SU-DHL-6 (cell line): Measurements from ENCODE around the gene CTNNA2.

Experiments used
- H2AFZ ChIP-seq: fragments of 200-600 bp; sonication (generic); 2 replicates; pipeline ENCODE4 v1.6.1; 2014; ENCODE audit warnings: low read depth, mild to moderate bottlenecking, moderate library complexity, mixed read lengths, antibody characterized with exemption, low read length; ENCODE audit not compliant: severe bottlenecking
- H3F3A ChIP-seq: fragments of 200-600 bp; shearing (Covaris generic); 2 replicates; pipeline ENCODE4 v1.6.0; 2016; ENCODE audit warnings: antibody characterized with exemption, mild to moderate bottlenecking; ENCODE audit not compliant: insufficient read depth
- H3K27ac ChIP-seq: fragments of 200-600 bp; sonication (generic); 2 replicates; pipeline ENCODE4 v1.5.1; 2016; ENCODE audit warnings: low read depth, mild to moderate bottlenecking, low read length, moderate library complexity, mixed read lengths
- H3K27me3 ChIP-seq: fragments of 200-600 bp; sonication (generic), shearing (Covaris generic); 2 replicates; pipeline ENCODE4 v1.6.0; 2014; ENCODE audit warnings: mild to moderate bottlenecking, low read length
- H3K36me3 ChIP-seq: fragments of 200-600 bp; sonication (generic); 2 replicates; pipeline ENCODE4 v1.6.1; 2014; ENCODE audit warnings: mild to moderate bottlenecking, low read length, mixed read lengths
- H3K4me2 ChIP-seq: fragments of 300-600, 200-600 bp; shearing (Covaris generic), sonication (generic); 2 replicates; pipeline ENCODE4 v1.6.0; 2014; ENCODE audit warnings: low read length, low read depth, mild to moderate bottlenecking; ENCODE audit not compliant: poor library complexity, severe bottlenecking
- H3K4me3 ChIP-seq: fragments of 200-600 bp; sonication (generic); 2 replicates; pipeline ENCODE4 v1.5.1; 2014; ENCODE audit warnings: antibody characterized with exemption, low read length, mild to moderate bottlenecking, mixed read lengths; ENCODE audit not compliant: insufficient read depth, poor library complexity, severe bottlenecking
- H3K79me2 ChIP-seq: fragments of 200-600 bp; sonication (generic); 2 replicates; pipeline ENCODE4 v1.6.1; 2014; ENCODE audit warnings: mild to moderate bottlenecking, low read length, moderate library complexity; ENCODE audit not compliant: insufficient read depth
- H3K9ac ChIP-seq: fragments of 200-600 bp; sonication (generic); 2 replicates; pipeline ENCODE4 v1.7.0; 2014; ENCODE audit warnings: mild to moderate bottlenecking, low read length
- H3K9me2 ChIP-seq: fragments of 200-600 bp; sonication (generic); replicated peaks from 2 replicates; pipeline ENCODE4 v1.6.1; 2014; ENCODE audit warnings: low read length; ENCODE audit not compliant: insufficient read depth
- H3K9me3 ChIP-seq: fragments of 200-600 bp; sonication (generic); 2 replicates; pipeline ENCODE4 v1.6.1; 2014; ENCODE audit warnings: low read length, mixed read lengths; ENCODE audit not compliant: insufficient read depth
- H4K20me1 ChIP-seq: fragments of 200-600 bp; sonication (generic); 2 replicates; pipeline ENCODE4 v1.6.1; 2014; ENCODE audit warnings: low read depth, mild to moderate bottlenecking, antibody characterized with exemption, low read length, moderate library complexity, mixed read lengths
- EZH2phosphoT487 ChIP-seq: fragments of 200-600 bp; sonication (generic), shearing (Covaris generic); conservative IDR thresholded peaks from 2 replicates; pipeline ENCODE4 v1.6.1; 2018; ENCODE audit warnings: mild to moderate bottlenecking, antibody characterized with exemption, low read length, moderate library complexity, mixed read lengths
- TF ChIP-seq, protein P1 (sequence below): fragments of 200-600 bp; sonication (generic); IDR thresholded peaks from one replicate; pipeline ENCODE4 v1.5.1; 2017; ENCODE audit warnings: antibody characterized with exemption, mild to moderate bottlenecking, low read length, moderate library complexity; ENCODE audit not compliant: insufficient read depth, poor library complexity, severe bottlenecking

The CTNNA2 gene

DNA sequence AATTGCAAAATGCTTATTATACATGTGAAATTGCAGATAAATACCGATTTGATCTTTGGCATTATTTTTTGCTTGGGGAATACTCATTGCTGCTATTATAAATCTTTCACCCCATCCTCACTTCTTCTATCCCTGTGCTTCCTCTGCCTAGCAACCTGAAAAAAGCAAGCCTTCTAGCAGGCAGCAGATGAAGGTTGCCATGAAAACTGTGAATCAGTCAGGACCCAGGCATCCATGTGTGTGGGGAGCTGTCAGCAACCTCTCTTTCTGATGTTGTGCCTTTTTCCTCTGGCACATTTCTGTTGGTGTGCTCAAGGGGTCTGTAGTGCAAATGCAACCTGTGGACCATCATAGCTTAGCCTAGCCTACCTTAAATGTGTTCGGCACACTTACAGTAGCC is 427.5 kb downstream of the CTNNA2 start:
- Histone ChIP-seq H2AFZ (no peak overlapping the region), H4K20me1 (no peaks in the 10 kb centered on the region), H3K36me3 (no peaks in the 10 kb centered on the region), H3K4me2 (no peak overlapping the region), H3K9me2 (no peaks in the 10 kb centered on the region), H3F3A (no peaks in the 10 kb centered on the region), H3K79me2 (no peaks in the 10 kb centered on the region), H3K9me3 (no peaks in the 10 kb centered on the region), H3K4me3 (no peak overlapping the region), H3K27me3 (no peaks in the 10 kb centered on the region), H3K27ac (no peak overlapping the region), H3K9ac (no peak overlapping the region)
- no peak for TF ChIP-seq EZH2phosphoT487
- TF ChIP-seq, protein P1, sequence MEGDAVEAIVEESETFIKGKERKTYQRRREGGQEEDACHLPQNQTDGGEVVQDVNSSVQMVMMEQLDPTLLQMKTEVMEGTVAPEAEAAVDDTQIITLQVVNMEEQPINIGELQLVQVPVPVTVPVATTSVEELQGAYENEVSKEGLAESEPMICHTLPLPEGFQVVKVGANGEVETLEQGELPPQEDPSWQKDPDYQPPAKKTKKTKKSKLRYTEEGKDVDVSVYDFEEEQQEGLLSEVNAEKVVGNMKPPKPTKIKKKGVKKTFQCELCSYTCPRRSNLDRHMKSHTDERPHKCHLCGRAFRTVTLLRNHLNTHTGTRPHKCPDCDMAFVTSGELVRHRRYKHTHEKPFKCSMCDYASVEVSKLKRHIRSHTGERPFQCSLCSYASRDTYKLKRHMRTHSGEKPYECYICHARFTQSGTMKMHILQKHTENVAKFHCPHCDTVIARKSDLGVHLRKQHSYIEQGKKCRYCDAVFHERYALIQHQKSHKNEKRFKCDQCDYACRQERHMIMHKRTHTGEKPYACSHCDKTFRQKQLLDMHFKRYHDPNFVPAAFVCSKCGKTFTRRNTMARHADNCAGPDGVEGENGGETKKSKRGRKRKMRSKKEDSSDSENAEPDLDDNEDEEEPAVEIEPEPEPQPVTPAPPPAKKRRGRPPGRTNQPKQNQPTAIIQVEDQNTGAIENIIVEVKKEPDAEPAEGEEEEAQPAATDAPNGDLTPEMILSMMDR = no peak

DNA sequence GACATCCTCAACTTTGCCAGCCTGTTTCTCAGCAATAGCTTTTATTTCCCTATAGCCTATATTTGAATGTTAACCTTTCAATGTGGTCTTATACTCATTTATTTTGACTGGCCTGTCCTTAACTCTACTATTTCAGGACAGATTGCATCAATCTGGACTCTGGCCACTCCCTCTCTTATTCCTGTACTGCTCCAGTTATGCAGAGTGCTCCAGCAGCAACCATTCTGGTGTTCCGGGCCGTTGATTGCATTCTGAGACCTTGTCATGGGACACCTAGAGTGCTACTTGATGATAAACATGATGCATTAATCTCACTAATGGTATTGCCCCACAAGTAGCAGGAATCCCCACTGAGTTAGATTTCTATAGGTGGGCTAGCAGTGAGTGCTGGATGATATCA is 428.3 kb downstream of the CTNNA2 start:
- Histone ChIP-seq H3F3A (no peaks in the 10 kb centered on the region), H3K36me3 (no peaks in the 10 kb centered on the region)

GRCh38 chr2:79944205-79944604 is 431.4 kb downstream of the CTNNA2 start:
- H3K4me3 ChIP-seq = no peak overlapping the region
- no peak overlapping the region for H3K27ac ChIP-seq
- no peak overlapping the region for H3K4me2 ChIP-seq
- no peak overlapping the region for H3K9ac ChIP-seq
- no peaks in the 10 kb centered on the region for H3K9me3 ChIP-seq
- H3K79me2 ChIP-seq = no peaks in the 10 kb centered on the region
- no peaks in the 10 kb centered on the region for H3F3A ChIP-seq
- H2AFZ ChIP-seq = no peak overlapping the region
- TF ChIP-seq, protein P1 = no peak
- no peak for TF ChIP-seq EZH2phosphoT487
- H3K9me2 ChIP-seq = no peaks in the 10 kb centered on the region
- no peaks in the 10 kb centered on the region for H3K27me3 ChIP-seq
- no peaks in the 10 kb centered on the region for H4K20me1 ChIP-seq
- no peaks in the 10 kb centered on the region for H3K36me3 ChIP-seq

More for the DNA sequence above, 428.3 kb downstream of the CTNNA2 start:
- Histone ChIP-seq H4K20me1 (no peaks in the 10 kb centered on the region), H3K27me3 (no peaks in the 10 kb centered on the region), H3K79me2 (no peaks in the 10 kb centered on the region), H3K27ac (no peak overlapping the region), H3K4me3 (no peak overlapping the region), H3K9me3 (no peaks in the 10 kb centered on the region), H2AFZ (no peak overlapping the region), H3K9ac (no peak overlapping the region), H3K4me2 (no peak overlapping the region), H3K9me2 (no peaks in the 10 kb centered on the region)
- TF ChIP-seq EZH2phosphoT487 = no peak
- TF ChIP-seq, protein P1 = no peak
